ENCODE measurements around the gene EXOC3. TPM values are rescaled to one million over a fixed set of nuclear protein-coding genes. Genes with fewer than 3 reads are reported as not detected.
"Not testable (repeated sequence)": the region's sequence is repeated elsewhere in the genome, so short reads cannot be mapped to it uniquely, and the experiment has no call there.

The EXOC3 gene
- total RNA-seq, 1 donor from 2014 or later, result 47.3 TPM

DNA sequence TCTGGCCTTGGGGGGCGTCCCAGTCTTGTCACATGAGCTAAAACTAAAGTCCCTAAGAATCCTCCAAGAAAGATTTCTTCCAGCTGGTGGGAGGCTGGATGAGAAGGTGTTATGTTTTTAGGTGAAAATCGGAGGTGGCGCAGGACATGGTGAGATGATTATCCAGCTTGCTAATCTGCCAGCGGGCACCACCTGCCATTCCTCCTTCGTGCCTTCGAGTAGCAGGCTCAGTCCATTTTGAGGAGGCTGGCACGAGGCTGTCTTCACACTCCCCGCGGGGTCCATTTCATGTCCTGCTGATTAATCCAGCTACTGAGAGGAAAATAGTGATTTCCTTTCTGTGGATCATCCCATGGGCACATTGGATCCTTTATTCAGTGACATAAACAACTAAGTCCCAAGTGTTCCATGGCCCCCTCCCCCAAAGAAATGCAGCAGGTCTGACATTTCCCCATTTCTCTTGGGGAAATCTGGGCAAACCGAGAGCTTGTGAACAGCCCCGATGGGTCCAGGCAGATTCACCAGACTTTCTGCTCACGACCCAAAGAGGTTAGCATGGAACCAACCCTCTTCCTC lies 38.2 kb upstream of the EXOC3 start:
- DNase-seq (ENCODE audit: missing footprints) (no peak), ATAC-seq (no peak)
- intact Hi-C loops (cut with DNase I), result no loop called here

GRCh38 chr5:405421-405820 lies 37.6 kb upstream of the EXOC3 start:
- intact Hi-C loops (cut with DNase I), result no loop called here
- DNase-seq (ENCODE audit: missing footprints) (no peak), ATAC-seq (no peak)

DNA sequence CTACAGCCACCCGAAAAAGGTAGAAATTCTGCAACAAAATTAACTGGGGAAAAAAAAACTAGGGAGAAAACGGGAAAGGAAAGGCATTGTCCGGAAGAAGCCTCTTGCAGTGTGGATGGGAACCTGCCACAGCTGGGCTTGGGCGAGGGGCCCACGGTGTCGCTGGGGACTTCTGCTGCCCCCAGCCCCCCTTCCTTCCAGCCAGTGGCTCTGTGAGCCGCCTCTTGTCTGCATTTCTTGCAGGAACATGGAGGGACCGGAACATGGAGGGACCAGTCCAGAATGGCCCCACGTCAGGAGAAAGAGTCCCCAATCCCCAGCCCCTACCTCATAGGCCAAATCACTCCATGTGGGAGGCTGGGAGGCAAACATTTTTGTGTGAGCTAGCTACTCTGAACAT lies 36.9 kb upstream of the EXOC3 start:
- ATAC-seq, result no peak
- intact Hi-C loops (cut with DNase I), result no loop called here
- no peak for DNase-seq (ENCODE audit: missing footprints)

GRCh38 chr5:407051-407450 lies 35.9 kb upstream of the EXOC3 start:
- DNase-seq (ENCODE audit: missing footprints), result no peak
- ATAC-seq, result no peak
- intact Hi-C loops (cut with DNase I), result no loop called here

DNA sequence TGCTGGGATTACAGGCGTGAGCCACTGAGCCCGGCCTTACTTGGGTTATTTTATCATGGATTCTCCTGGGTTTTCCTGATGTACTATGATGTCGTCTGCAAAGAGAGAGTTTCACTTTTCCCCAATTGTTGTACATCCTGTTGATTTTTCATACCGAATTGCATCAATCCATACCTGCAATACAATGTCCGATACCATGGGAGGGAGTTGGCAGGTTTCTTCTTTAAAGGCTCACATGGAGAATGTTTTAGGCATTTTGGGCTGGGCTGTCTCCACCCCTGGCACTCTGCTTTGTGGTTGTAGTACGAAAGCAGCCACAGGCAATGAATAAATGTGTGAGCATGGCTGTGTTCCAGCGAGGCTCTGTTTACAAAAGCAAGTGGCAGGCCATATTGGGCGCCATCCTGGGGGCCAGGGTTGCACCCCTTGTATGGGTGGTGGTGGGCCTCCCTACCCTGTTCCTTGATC lies 35.1 kb upstream of the EXOC3 start:
- DNase-seq (ENCODE audit: missing footprints) (no peak), ATAC-seq (no peak)
- intact Hi-C loops (cut with DNase I), result no loop called here

- DNase-seq (ENCODE audit: missing footprints) (no peak), ATAC-seq (no peak)
- intact Hi-C loops (cut with DNase I), result no loop called here
Measured at GRCh38 chr5:410911-411517, 32.0 kb upstream of the EXOC3 start.

- ATAC-seq (no peak), DNase-seq (ENCODE audit: missing footprints) (no peak)
- intact Hi-C loops (cut with DNase I), result no loop called here
Measured at GRCh38 chr5:411728-412127, 31.2 kb upstream of the EXOC3 start.

DNA sequence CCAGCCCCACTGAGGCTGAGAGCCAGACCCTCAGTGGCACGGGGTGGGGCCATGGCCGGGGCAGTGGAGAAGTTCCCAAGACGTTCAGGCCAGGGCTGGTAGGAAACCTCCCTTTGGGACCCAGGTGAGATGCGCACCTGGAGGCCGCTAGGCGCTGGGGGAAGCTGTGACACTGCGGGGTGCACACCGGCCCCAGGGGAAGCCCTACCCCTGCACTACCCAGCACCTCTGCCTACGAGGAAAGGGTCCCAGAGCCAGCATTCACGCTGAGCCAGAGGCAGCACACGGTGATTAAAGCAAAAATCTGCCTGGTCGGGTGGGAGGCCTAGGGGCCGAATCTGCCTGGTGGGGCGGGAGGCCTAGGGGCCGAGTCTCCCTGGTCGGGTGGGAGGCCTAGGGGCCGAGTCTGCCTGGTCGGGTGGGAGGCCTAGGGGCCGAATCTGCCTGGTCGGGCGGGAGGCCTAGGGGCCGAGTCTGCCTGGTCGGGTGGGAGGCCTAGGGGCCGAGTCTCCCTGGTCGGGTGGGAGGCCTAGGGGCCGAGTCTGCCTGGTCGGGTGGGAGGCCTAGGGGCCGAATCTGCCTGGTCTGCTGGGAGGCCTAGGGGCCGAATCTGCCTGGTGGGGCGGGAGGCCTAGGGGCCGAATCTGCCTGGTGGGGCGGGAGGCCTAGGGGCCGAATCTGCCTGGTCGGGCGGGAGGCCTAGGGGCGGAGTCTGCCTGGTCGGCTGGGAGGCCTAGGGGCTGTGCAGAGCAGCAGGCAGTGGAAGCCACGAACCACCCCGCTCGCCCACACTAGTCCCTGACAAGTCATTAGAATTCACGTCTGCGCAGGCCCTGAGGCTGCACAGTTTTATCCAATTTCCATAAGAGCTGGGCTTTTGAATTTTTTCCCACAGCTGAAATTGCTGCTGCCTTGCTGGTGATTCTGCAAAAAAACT lies 27.7 kb upstream of the EXOC3 start:
- DNase-seq (ENCODE audit: missing footprints) (peak; percentile 89), ATAC-seq (peak; percentile 90)
- intact Hi-C loops (cut with DNase I), result not testable (repeated sequence)

DNA sequence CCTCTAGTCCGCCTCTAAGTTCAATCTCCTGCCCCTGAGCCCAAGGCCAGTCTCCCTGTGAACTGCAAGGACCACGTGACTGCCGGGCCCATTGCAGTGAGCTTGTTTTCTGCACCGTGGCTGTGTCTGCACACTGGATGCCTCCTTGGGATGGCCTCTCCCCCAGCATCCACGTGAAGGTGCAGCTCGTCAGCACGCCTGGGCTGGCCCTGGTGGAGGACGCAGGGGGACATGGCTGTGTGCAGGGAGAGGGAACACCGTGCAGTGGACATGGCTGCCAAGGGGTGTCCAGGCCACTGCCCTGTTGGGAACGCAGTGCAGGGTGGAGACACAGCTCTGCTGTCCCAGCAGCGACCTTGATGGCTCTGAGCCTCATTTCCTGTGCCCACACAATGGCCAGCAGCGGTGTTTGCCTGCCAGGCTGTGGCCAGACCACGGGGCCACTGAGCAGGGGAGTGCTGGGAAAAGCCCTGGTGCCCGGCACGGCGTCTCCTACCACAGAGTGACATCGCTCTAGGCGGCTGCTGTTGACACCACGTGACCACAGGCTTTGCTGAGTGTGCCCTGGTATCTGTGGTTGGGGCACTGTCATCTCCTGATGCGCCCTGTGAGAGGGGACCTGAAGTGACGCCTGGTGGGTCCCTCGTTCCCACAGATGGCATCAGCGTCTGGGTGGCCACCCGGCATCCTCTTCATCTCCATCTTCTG lies 26.9 kb upstream of the EXOC3 start:
- intact Hi-C loops (cut with DNase I), result no loop called here
- peak; percentile 71 for DNase-seq (ENCODE audit: missing footprints)
- peak; percentile 47 for ATAC-seq

DNA sequence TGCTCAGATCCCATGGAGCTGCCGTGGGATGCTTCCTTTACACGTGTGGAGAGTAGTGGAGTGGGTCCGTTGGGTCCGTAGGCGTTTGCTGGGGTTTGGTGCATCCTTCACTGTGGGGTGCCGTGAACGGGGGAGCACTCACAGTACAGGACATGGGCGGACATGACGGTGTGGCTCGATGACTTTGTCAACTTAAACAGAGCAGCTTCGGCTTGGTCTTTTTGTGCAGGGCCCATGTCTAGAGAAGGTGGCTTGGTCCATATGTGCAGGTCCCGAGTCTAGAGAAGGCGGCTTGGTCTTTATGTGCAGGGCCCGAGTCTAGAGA lies 26.4 kb upstream of the EXOC3 start:
- DNase-seq (ENCODE audit: missing footprints) (no peak), ATAC-seq (no peak)
- intact Hi-C loops (cut with DNase I), result no loop called here

DNA sequence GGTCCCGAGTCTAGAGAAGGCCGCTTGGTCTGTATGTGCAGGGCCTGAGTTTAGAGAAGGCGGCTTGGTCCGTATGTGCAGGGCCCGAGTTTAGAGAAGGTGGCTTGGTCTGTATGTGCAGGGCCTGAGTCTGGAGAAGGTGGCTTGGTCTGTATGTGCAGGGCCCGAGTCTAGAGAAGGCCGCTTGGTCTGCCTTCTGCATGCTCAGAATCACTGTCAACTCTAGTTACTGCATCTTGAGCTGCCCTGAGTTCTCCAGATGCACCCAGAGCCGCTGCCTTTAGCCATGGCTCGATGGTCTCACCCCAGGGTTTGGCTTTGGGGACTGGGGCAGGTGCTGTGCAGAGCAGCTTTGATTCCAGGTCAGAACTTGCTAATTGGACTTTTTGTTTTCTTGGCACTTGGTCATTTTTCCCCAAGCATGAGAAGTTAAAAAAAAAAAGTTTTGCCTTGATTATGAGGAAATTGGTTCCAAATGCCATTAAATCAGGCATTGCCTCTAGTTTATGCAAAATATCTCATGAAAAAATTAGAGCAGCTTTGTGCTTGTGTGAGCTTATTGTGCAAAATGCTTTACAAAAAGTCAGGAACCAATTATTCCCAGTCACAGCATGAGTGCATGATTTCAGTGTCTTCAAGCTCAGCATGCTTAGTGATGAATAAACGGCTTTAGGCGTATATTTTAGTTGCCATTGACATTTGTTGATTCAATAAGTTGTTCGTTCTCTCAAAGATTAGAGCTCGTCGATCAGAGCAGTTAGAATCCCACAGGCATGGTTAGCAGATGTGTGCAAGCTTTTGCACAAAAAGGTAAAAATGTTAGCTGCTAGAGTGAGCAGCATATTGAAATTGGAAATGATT lies 25.4 kb upstream of the EXOC3 start:
- no peak for DNase-seq (ENCODE audit: missing footprints)
- ATAC-seq, result no peak
- intact Hi-C loops (cut with DNase I), result no loop called here

DNA sequence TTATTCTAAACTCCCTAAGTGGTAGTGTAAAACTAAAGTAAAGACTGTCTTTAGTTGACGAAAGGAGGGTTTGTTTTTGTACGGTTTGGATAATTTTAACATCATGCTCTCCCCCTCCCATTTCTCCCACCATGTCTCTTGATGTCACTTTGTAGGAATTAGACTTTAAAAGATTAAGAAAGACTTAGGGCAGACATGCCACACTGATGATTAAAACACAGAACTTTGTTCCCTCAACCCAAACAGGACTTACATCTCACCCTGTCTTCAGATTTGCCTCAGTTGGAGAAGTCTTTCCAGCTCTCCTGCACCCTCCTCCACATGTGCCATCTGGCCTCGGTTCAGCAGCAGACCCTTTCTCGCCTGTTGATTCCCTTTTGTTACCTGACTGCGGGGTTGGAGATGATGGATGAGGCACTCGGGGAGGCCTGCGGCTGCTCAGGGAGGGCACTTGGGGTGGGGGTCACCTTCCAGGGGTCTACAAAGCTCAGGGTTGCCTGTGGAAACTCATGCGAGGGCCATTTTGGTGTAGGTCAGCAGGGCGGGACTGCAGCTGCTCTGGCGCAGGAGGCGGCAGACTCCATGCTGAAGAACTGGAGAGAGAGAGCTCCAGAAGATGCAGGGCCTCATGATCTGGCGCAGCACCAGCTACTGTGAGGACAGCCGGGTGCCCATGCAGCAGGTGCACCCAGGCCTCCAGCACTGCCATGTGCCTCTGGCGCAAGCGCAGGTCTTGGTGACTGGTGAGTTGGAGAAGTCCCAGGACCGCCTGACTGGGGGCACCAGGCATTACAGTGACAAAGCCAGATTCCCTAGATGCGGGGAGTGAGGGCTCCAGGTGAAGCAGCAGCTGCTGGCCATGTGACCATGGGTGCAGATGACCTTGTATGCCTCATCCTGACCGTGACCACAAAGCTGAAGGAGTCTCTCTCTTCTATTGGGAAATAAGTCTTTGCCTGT lies 24.5 kb upstream of the EXOC3 start:
- intact Hi-C loops (cut with DNase I), result no loop called here
- no peak for ATAC-seq
- DNase-seq (ENCODE audit: missing footprints), result no peak

GRCh38 chr5:419970-420369 lies 23.0 kb upstream of the EXOC3 start:
- intact Hi-C loops (cut with DNase I), result no loop called here
- ATAC-seq (no peak), DNase-seq (ENCODE audit: missing footprints) (no peak)

- DNase-seq (ENCODE audit: missing footprints) (no peak), ATAC-seq (no peak)
- intact Hi-C loops (cut with DNase I), result no loop called here
Measured at GRCh38 chr5:420632-421286, 22.2 kb upstream of the EXOC3 start.

- ATAC-seq, result no peak
- intact Hi-C loops (cut with DNase I), result no loop called here
- DNase-seq (ENCODE audit: missing footprints), result no peak
Measured at GRCh38 chr5:421287-421880, 21.6 kb upstream of the EXOC3 start.

- ATAC-seq, result no peak
- intact Hi-C loops (cut with DNase I), result no loop called here
- DNase-seq (ENCODE audit: missing footprints), result no peak
Measured at GRCh38 chr5:421901-422300, 21.1 kb upstream of the EXOC3 start.

All from Right ventricle myocardium inferior (tissue), 1 donor.